GM18517 (cell line): ENCODE data around the gene CKS1B.
"Not testable (repeated sequence)": the region's sequence is repeated elsewhere in the genome, so short reads cannot be mapped to it uniquely, and the experiment has no call there.

ENCODE experiments used
- ATAC-seq: cut with Tn5 transposase; IDR thresholded peaks from one replicate; pipeline ENCODE4 v1.9.1; 2021; ENCODE audit warnings: mild to moderate bottlenecking, moderate library complexity; ENCODE audit not compliant: unreplicated experiment

CKS1B gene

DNA sequence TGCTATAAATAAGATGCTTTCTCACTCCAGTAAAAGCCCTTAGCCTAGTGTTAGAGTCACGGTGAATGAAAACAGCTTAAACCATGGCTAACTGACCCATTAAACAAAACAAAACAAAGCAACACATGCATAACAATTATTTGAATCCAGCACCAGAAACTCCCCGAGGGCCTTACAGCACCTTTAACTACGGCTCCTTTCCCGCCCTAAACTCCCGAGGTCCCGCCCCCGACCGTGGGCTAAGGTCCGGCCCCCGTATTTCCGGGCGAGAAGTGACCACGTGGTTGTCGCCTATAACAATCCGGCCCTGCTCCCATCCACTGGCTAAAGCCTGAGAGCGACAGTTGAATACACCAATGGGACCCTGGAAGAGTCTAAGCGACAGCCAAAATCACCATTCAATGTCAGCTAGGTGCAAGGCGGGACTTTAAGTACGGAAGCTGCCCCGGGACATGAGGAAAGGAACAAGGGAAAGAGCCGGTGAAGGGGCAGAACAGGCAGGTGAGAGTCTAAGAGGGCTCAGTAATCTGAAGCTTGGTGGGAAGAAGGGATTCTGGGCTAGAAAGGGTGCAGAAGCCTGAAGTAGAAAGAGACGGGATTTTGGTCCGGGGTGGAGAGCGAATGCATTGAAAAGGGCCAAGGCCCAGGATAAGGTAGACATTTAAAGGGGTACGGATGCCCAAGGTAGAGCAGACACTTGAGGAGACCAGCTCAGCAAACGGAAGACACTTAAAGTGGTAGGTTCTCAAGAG is 8.6 kb downstream of the CKS1B start, which contains the start of gene FLAD1:
Gene FLAD1 (plus strand): TSS at position 448 of the 752 bp plus-strand sequence. CDS start 351 bp downstream, outside the sequence.
- peak; percentile 93 for ATAC-seq

DNA sequence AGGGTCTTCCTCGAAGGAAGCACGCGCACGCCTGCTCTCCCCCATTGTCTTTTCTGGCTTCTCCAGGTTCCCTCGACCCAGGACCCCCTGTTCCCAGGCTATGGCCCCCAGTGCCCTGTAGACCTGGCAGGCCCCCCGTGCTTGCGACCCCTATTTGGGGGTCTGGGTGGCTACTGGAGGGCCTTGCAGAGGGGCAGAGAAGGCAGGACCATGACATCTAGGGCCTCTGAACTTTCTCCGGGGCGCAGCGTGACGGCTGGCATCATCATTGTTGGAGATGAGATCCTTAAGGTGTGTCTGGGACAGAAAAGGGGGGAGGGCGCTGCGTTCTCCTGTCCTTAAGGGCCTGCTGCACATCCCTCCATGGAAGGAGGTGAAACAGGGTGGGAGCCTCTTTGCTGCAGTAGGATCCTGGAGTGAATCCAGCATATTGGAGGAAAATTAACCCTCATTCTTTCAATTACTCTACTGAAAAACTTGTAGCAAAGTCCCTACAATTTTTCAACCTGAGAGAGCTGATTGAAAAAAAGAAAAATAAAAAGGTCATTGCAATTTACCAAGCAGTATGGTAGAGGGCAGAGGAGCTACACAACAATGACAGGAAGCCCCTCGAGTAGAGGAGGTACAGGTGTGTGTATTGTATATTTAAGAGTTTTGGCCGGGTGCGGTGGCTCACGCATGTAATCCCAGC is 9.4 kb downstream of the CKS1B start:
- ATAC-seq = no peak

DNA sequence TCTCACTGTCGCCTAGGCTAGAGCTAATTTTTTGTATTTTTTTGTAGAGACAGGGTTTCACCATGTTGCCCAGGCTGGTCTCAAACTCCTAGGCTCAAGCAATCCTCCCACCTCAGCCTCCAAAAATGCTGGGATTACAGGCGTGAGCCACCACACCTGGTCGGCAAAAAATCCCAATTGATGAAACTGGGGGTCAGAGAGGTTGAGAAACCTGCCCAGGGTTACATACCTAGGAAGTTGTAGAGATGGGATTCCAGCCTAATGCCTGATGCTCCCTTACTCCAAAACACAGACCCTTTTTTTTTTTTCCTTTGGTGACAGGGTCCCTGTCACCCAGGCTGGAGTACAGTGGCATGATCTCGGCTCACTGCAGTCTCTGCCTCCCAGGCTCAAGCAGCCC is 12.3 kb downstream of the CKS1B start:
- not testable (repeated sequence) for ATAC-seq

DNA sequence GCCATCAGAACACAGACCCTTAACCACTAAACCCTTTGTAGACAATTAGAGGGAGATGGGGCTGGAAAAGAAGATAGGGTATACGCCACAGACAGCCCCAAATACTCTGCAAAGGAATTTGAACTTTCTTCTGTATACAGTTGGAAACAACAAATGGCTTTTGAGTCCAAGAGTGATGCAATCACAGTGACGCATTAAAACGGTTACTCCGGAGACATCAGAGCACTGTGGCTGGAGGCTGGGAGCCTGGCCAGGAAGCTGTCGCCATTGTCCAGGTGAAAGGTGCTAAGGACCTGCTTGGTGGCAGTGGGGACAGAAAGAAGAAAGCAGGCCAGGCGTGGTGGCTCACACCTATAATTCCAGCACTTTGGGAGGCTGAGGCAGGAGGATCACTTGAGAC is 12.8 kb downstream of the CKS1B start:
- no peak for ATAC-seq

DNA sequence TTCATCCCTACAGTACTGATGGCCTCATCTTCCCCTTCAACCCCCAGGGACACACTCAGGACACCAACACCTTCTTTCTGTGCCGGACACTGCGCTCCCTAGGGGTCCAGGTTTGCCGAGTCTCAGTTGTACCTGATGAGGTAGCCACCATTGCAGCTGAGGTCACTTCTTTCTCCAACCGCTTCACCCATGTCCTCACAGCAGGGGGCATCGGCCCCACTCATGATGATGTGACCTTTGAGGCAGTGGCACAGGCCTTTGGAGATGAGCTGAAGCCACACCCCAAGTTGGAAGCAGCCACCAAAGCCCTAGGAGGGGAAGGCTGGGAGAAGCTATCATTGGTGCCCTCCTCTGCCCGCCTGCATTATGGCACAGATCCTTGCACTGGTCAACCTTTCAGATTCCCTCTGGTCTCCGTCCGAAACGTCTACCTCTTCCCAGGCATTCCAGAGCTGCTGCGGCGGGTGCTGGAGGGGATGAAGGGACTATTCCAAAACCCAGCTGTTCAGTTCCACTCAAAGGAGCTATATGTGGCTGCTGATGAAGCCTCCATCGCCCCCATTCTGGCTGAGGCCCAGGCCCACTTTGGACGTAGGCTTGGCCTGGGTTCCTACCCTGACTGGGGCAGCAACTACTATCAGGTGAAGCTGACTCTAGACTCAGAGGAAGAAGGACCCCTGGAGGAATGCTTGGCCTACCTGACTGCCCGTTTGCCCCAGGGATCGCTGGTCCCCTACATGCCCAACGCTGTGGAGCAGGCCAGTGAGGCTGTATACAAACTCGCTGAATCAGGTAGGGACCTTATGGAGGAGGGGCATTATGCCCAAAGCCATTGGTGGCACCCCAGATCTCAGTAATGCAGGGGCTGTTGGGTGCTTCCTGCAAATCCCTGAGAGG is 13.8 kb downstream of the CKS1B start:
- no peak for ATAC-seq

DNA sequence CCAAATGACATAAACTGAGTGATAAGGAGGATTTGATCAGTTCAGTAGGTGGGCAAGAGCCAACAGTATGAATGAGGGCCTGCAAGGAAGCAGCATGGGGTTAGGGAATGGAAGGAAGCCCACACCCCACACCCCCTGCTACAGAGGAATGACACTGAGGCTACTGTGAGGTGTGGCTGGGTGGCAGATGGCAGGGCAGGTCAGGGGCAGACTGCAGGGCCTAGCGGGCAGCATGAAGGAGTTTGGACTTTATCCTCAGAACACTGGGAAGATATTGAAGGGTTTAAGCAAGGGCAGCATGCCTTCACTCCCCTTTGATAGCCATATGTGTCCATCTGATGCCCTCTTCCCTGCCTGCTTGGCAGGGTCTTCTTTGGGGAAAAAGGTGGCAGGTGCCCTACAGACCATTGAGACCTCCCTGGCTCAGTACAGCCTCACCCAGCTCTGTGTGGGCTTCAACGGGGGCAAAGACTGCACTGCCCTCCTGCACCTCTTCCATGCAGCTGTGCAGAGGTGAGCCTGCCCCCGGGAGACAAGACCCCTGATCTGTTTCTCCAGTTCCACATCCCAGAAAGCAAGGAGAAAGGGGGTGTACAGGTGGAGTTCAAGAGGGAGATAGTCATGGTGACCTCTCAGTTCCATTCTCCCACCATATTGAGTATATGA is 14.8 kb downstream of the CKS1B start:
- ATAC-seq = no peak

DNA sequence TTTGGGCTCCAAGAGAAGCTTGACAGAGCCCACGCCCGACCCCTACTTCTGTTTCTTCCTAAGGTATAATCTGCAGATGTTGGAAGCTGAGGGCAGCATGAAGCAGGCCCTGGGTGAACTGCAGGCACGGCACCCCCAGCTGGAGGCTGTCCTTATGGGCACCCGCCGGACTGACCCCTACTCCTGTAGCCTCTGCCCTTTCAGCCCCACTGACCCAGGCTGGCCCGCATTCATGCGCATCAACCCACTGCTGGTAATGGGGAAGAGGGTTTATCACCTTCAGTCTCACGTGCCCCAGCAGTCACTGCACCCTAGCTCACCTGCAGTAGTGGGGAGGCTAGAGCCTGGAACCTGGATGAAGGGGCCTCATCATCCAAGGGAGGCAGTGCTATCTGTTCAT is 15.8 kb downstream of the CKS1B start:
- ATAC-seq = no peak

DNA sequence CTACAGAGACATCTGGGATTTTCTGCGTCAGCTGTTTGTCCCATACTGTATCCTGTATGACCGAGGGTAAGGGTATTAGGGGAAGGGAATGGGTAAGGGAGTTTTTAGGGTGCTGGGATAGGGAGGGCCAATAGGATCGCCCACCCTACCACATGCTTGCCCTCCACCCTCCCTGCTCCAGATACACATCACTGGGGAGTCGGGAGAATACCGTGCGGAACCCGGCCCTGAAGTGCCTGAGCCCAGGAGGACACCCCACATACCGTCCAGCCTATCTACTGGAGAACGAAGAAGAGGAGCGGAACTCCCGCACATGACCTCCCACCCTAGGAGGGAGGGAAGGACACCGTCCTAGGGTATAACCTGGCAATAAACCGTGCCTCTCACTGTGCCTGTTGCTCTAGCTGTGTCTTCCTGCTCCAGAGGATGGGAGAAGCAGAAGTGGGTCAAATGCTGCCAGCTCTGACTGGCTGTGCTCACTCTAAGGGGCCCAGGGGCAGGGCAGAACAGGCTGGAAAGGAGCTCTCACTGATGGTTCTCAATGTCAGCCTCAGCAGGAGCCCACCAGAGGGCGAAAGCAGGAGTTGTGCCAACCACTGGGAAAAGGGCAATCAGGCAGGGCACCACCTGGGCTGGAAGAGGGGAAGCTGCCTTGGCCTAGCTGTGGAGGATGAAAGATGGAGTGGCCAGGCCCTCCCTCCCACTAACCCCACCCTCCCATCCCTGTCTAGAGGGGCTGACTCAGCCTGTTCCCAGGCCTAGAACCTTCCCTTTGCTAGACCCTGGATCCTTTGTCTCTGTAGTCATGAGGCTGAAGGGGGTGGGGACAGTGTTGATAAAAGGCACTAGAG is 18.5 kb downstream of the CKS1B start:
- no peak for ATAC-seq

DNA sequence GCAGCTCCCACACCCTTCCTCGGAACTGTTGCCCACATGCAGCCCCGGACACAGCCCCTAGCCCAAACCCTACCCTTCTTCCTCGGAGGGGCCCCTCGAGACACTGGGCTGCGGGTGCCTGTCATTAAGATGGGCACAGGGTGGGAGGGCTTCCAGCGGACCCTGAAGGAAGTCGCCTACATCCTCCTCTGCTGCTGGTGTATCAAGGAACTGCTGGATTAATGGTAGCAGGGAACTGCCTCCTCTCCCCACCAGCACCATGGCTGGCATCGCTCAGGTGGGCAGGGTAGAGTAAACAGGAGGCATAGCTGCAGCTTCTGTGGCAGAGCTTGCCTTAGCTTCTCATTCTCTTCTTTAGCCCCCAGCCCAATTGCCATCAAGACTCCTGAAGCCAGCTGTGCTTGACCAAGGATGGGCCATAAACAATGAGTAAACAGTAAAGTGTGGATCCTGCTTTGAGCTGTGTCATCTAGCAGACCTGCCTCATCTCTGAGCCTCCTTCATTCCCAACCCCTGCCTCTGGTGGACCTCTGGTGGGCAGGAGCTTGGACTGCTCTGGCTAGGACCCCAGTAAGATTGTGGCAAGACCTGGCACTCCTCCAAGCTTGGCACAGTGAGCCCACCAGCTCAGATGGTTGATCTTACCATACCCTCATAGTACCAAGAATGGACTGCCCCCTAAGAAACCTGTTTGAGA is 19.2 kb downstream of the CKS1B start, which contains the start of gene LENEP:
Gene LENEP (plus strand): TSS at position 15 of the 697 bp plus-strand sequence. CDS start 22 bp downstream, at position 37.
- no peak for ATAC-seq

DNA sequence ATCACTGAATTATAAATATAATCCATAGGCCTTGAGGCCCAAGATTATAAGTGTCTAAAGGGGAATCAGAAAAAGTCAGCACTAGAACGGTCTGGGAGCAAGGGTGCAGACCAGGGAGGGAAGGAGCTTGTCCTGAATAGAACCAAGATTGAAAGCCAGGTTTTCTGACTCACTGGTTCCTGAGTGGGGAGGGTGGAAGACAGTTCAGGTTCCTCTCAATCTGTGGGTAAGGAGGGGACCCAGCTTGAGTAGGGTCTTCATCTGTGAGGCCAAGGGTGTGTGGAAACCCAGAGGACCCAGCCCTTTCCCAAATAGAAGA is 19.7 kb downstream of the CKS1B start:
- ATAC-seq = no peak

DNA sequence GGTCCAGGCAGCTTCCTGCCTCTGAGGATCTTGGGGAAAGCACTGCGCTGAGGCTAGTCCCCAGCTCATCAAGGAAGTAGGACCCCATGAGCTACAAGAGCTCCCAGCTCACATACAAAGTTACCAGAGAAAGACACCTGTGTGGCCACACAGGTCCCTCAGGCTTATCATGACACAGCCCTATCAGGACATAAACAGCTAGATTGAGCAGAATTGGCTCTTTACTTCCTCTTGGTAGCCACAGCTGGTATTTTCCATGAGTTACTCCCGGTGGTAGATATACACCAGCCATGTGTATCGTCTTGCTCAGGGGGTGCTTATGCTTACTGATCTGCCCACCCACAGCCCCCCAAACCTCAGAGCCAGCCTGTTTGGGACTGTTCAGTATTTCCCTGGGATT is 20.1 kb downstream of the CKS1B start:
- ATAC-seq = no peak

DNA sequence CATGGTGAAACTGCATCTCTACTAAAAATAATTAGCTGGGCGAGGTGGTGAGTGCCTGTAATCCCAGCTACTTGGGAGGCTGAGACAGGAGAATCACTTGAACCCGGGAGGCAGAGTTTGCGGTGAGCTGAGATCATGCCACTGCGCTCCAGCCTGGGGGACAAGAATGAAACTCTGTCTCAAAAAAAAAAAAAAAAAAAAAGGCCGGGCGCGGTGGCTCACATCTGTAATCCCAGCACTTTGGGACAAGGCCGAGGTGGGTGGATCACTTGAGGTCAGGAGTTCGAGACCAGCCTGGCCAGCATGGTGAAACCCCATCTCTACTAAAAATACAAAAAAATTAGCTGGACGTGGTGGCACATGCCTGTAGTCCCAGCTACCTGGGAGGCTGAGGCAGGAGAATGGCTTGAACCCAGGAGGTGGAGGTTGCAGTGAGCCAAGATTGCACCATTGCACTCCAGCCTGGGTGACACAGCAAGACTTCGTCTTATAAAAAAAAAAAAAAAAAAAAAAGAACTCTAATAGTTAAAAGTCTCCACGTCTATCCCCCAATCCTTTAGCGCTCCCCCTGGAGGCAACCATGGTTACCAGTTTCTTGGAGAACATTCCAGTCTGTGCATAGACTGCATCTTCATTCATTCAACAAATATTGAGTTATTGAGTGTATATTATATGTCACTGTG is 21.0 kb downstream of the CKS1B start:
- not testable (repeated sequence) for ATAC-seq

DNA sequence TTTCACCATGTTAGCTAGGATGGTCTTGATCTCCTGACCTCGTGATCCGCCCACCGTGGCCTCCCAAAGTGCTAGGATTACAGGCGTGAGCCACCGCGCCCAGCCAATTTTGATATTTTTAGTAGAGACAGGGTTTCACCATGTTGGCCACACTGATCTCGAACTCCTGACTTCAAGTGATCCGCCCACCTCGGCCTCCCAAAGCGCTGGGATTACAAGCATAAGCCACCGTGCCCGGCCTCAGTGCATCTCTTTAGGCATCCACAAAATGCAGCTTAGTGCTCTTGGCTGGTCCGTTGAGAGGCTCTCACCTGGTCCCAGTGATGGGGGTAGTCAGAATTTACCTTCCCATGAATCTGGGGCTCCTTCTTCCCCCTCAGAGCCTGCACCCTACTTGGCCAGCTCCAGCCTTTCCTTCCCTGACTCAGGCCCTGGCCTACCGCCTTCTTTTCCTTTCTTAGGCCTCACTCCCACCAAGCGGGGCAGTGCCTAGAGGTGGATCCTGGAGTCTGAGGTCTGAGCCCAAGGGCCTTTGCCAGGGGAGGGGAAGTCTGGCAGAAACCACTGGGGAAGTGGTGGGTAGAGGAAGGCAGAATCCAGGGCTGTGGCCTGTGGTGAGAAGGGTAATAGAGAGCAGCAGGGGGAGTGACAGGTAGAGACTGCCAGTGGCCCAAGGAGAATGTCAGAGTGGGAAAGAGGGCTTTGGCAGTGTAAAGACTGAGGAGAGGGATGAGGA is 22.7 kb downstream of the CKS1B start:
- no peak for ATAC-seq

DNA sequence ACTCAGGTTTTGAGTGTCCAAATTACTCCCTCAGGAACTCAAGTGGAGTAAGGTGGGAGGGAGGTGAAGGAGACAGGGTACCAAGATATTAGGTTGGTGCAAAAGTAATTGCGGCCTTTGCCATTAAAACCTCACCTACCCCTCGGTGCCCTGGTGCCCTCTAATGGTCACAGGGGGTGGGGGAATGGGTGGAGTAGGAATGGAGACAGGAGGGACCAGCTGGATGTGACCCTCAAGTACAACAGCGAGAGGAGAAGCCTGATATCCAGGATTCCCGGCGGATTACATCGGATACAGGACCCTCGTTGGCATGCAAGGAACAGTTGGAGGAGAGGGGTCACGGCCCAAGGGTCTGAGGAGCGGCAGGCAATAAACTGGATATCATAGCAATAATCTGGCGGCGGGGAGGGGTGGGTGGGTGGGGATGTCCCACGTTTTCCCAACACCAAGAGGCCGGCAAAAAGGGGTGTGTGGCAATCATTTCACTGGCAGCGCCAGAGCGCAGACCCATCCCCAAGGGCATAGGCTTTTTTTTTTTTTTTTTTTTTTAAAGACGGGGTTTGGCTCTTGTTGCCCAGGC is 23.8 kb downstream of the CKS1B start:
- ATAC-seq = no peak

DNA sequence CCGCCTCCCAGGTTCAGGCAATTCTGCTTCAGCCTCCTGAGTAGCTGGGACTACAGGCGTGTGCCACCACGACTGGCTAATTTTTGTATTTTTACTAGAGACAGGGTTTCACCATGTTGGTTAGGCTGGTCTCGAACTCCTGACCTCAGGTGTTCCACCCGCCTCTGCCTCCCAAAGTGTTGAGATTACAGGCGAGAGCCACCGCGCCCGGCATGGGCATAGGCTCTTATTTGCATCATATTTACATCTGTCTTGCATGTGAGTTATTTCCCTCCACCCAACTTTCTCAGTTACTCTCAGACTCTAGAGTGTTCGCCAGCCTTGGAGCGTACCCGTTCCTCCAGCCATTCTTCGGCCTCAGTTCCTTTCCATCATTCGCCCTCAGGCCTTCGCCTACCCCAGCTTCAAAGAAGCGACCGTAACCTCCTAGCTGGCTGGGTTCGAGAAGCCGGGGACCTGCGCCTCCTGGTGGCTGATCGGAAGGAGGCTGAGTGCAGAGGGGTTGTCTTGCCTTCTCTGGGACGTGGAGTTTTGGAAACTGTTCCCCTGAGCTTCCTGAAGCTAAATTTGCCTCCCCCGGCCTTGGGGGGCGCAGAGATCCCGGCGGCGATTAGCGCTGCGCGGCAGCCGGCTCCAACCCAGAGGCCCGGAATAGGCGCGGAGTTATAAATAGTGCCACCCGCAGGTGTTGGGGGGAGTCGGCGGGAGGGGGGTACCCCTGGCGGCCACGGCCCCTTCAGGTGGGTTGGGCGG is 24.5 kb downstream of the CKS1B start:
- ATAC-seq = no peak

DNA sequence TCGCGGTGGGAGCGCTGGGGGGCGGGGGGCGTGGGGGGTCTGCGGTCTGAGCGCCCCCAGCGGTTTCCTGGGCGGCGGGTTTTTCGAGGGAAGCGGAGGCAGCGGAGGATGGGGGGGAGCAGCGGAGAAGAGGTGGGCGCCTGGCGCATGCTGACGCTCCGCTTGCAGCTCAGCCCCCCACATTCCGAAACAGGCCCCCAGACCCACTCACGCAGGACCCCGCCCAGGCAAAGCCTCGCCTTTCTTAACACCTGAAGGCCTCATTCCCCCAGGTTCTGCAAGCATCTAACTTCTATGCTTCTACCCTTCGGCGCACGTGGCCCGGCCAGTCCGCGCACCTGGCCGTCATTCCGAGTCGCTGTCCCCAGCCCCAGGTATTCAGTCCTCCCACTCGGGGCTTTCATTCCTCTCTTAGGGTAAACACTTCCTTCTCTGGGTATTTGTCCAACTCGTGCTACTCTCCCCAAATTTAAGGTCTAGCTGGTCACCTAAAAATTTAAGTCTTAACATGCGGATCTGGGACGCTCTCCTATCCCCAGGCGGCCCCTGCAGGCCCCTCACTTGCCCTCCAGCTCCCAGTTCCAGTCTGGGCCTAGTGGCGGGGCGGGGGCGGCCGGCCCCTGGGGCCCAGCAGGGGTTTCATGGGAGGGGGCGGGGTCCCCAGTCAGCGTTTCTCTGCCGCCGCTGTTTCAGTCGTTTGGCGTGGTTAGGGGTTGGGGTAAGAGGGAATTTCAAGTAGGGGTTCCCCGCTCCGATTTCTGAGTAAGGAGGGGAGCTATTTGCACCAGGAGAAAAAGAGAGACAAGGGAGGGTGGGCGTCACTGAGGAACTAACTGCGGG is 25.3 kb downstream of the CKS1B start:
- no peak for ATAC-seq
